ENCODE results near the gene NFYC.

The NFYC gene

GRCh38 chr1:40783001-40783905, 91.7 kb downstream of the NFYC start, which contains the start of gene KCNQ4:
Gene KCNQ4, plus strand, starts transcription at chr1:40783787. Its CDS starts 307 bp downstream, at chr1:40784094.
- Histone ChIP-seq H3K9me3 (ENCODE audit: control insufficient read depth, insufficient read depth, low read depth, low read length) (no peaks in the 10 kb centered on the region), H3K4me3 (ENCODE audit: low read depth, low read length) (peak within 1 kb of the TSS; percentile 24), H3K36me3 (ENCODE audit: control insufficient read depth in 2 of 2, insufficient read depth in 1 of 2, low read length in 2 of 2) (no peaks in the 10 kb centered on the region), H3K4me1 (ENCODE audit: control insufficient read depth, insufficient read depth, low read length) (peaks cover 5% of the 10 kb centered on the region; the same call in 1 of the 2 replicates), H3K27ac (ENCODE audit: extremely low read depth, low read depth, low read length) (no peak within 1 kb of the TSS; the same call in 1 of the 2 replicates)
- POLR2A ChIA-PET: no interaction called here
- CTCF ChIA-PET: interaction anchor here (0.5 to 2.1 kb wide), 3 partner anchors 10 to 106 kb away, joined by 3 to 11 read pairs (median 3); no protein-coding TSS in a partner anchor
- TF ChIP-seq ZNF529 (tag by site-specific recombination; IDR thresholded peaks at IDR 0.05; ENCODE audit: insufficient replicate concordance) (no peak), ZNF777 (tag by site-specific recombination; IDR thresholded peaks at IDR 0.05; ENCODE audit: borderline replicate concordance) (peak; percentile 42; the same call in 1 of the 2 replicates), ZNF404 (tag by site-specific recombination; IDR thresholded peaks at IDR 0.05) (no peak), ZNF600 (tag by site-specific recombination; IDR thresholded peaks at IDR 0.05) (peak; percentile 66; the same call in 1 of the 2 replicates), ZNF248 (tag by site-specific recombination; IDR thresholded peaks at IDR 0.05) (no peak), ZNF394 (tag by site-specific recombination; IDR thresholded peaks at IDR 0.05; ENCODE audit: borderline replicate concordance) (no peak), ZNF426 (tag by site-specific recombination; IDR thresholded peaks at IDR 0.05) (no peak), ZNF791 (tag by site-specific recombination; IDR thresholded peaks at IDR 0.05) (no peak), ZSCAN18 (tag by site-specific recombination; IDR thresholded peaks at IDR 0.05) (no peak), ZSCAN4 (tag by site-specific recombination; IDR thresholded peaks at IDR 0.05) (0 out of 2 replicates have a peak, but pooled peaks have one; percentile 14), ZNF2 (tag by site-specific recombination; IDR thresholded peaks at IDR 0.05) (peak; percentile 73; the same call in 1 of the 2 replicates), PRDM2 (tag by site-specific recombination; IDR thresholded peaks at IDR 0.05; ENCODE audit: borderline replicate concordance) (0 out of 2 replicates have a peak, but pooled peaks have one; percentile 61), ZNF530 (tag by site-specific recombination; IDR thresholded peaks at IDR 0.05; ENCODE audit: low read depth) (no peak), ZNF391 (tag by site-specific recombination; IDR thresholded peaks at IDR 0.05; ENCODE audit: borderline replicate concordance, low read depth) (peak; percentile 68; the same call in 1 of the 2 replicates), ZFP41 (tag by site-specific recombination; IDR thresholded peaks at IDR 0.05; ENCODE audit: borderline replicate concordance) (0 out of 2 replicates have a peak, but pooled peaks have one; percentile 20), ZNF175 (tag by site-specific recombination; IDR thresholded peaks at IDR 0.05) (no peak)
- TF ChIP-seq, protein P1, sequence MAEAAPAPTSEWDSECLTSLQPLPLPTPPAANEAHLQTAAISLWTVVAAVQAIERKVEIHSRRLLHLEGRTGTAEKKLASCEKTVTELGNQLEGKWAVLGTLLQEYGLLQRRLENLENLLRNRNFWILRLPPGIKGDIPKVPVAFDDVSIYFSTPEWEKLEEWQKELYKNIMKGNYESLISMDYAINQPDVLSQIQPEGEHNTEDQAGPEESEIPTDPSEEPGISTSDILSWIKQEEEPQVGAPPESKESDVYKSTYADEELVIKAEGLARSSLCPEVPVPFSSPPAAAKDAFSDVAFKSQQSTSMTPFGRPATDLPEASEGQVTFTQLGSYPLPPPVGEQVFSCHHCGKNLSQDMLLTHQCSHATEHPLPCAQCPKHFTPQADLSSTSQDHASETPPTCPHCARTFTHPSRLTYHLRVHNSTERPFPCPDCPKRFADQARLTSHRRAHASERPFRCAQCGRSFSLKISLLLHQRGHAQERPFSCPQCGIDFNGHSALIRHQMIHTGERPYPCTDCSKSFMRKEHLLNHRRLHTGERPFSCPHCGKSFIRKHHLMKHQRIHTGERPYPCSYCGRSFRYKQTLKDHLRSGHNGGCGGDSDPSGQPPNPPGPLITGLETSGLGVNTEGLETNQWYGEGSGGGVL (tag by site-specific recombination; IDR thresholded peaks at IDR 0.05): peak; percentile 25; the same call in 1 of the 2 replicates
- TF ChIP-seq, protein P2, sequence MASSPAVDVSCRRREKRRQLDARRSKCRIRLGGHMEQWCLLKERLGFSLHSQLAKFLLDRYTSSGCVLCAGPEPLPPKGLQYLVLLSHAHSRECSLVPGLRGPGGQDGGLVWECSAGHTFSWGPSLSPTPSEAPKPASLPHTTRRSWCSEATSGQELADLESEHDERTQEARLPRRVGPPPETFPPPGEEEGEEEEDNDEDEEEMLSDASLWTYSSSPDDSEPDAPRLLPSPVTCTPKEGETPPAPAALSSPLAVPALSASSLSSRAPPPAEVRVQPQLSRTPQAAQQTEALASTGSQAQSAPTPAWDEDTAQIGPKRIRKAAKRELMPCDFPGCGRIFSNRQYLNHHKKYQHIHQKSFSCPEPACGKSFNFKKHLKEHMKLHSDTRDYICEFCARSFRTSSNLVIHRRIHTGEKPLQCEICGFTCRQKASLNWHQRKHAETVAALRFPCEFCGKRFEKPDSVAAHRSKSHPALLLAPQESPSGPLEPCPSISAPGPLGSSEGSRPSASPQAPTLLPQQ (tag by site-specific recombination; IDR thresholded peaks at IDR 0.05): peak; percentile 39; the same call in 1 of the 2 replicates
- TF ChIP-seq, protein P3, sequence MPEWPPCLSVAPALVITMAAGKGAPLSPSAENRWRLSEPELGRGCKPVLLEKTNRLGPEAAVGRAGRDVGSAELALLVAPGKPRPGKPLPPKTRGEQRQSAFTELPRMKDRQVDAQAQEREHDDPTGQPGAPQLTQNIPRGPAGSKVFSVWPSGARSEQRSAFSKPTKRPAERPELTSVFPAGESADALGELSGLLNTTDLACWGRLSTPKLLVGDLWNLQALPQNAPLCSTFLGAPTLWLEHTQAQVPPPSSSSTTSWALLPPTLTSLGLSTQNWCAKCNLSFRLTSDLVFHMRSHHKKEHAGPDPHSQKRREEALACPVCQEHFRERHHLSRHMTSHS (tag by site-specific recombination; IDR thresholded peaks at IDR 0.05): no peak
- TF ChIP-seq, protein P4, sequence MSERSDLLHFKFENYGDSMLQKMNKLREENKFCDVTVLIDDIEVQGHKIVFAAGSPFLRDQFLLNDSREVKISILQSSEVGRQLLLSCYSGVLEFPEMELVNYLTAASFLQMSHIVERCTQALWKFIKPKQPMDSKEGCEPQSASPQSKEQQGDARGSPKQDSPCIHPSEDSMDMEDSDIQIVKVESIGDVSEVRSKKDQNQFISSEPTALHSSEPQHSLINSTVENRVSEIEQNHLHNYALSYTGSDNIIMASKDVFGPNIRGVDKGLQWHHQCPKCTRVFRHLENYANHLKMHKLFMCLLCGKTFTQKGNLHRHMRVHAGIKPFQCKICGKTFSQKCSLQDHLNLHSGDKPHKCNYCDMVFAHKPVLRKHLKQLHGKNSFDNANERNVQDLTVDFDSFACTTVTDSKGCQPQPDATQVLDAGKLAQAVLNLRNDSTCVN (tag by site-specific recombination; optimal IDR thresholded peaks at IDR 0.05): peak; percentile 87

Measured in HEK293 (cell line).